HCT116 (cell line): Measurements from ENCODE around the gene PATL2. TPM values are rescaled to one million over a fixed set of nuclear protein-coding genes. Genes with fewer than 3 reads are reported as not detected.

Experiments used
- ATAC-seq: fragments of 200-7000 bp; cut with Tn5 transposase; 2 replicates; pipeline ENCODE4 v1.9.1; 2020; ENCODE audit warnings: mild to moderate bottlenecking, moderate library complexity
- BruUV-seq: library from RNA; stranded (reverse); fragments of 400-500 nt; replicated peaks from 2 replicates; lab custom pipeline; 2021; lab: Mats Ljungman, UMichigan
- CTCF ChIA-PET: fragments of 300-600 bp; sonication (Branson Sonifier 250); formaldehyde crosslinking; loops from one replicate; lab custom pipeline; 2021; ENCODE audit warnings: antibody characterized with exemption; lab: Charles Lee
- POLR2A ChIA-PET: fragments of 300-600, 350-600 bp; sonication (Branson Sonifier 250); formaldehyde crosslinking; loops from one replicate; lab custom pipeline; 2021; ENCODE audit warnings: antibody characterized with exemption; lab: Charles Lee
- RAD21 ChIA-PET, 2 experiments: fragments of 300-600 bp; sonication (Branson Sonifier 250); formaldehyde crosslinking; loops; one replicate each; lab custom pipeline; 2023; ENCODE audit warnings: low total read pairs in 2 of 2; ENCODE audit not compliant: uncharacterized antibody in 2 of 2, unreplicated experiment in 2 of 2, low non-redundant PET in 1 of 2; lab: Charles Lee
- DNase-seq: peaks from one replicate; pipeline ENCODE4 v3.0.0-alpha.2; 2010; ENCODE audit warnings: low read depth, low spot score
- H2AFZ ChIP-seq: fragments of 200-600 bp; shearing (Covaris generic), sonication (generic); 2 replicates; pipeline ENCODE4 v1.6.1; 2017; ENCODE audit warnings: low read depth, mixed run types, mixed read lengths, antibody characterized with exemption, low read length; ENCODE audit not compliant: poor library complexity, severe bottlenecking
- H3K27ac ChIP-seq: 2 replicates; pipeline ENCODE4 v1.5.1; 2012; ENCODE audit warnings: low read depth, low read length
- H3K27me3 ChIP-seq: fragments of 200-600 bp; sonication (generic); 2 replicates; pipeline ENCODE4 v1.6.1; 2016; ENCODE audit warnings: mixed run types, low read length, mixed read lengths; ENCODE audit not compliant: insufficient read depth
- H3K36me3 ChIP-seq, 2 experiments: fragments of 200-500 bp in 1 of 2; fragments of 200-600 bp in 1 of 2; sonication (Bioruptor generic) in 1 of 2; sonication (generic) in 1 of 2; 2 replicates each; pipeline versions ENCODE4 v1.5.1 to v1.6.1; 2014 to 2016; ENCODE audit warnings: low read length in 2 of 2, inconsistent platforms in 1 of 2, mixed read lengths in 1 of 2, mixed run types in 1 of 2; ENCODE audit not compliant: insufficient read depth in 2 of 2, control insufficient read depth in 1 of 2
- H3K4me1 ChIP-seq, 2 experiments: fragments of 200-600 bp in 1 of 2; sonication (generic) in 1 of 2; 2 replicates each; pipeline versions ENCODE4 v1.5.1 to v1.6.1; 2012 to 2017; ENCODE audit warnings: low read length in 2 of 2, inconsistent platforms in 1 of 2, mild to moderate bottlenecking in 1 of 2, mixed read lengths in 1 of 2, mixed run types in 1 of 2, moderate library complexity in 1 of 2; ENCODE audit not compliant: insufficient read depth in 2 of 2, control insufficient read depth in 1 of 2
- H3K4me2 ChIP-seq: fragments of 200-600 bp; sonication (generic); 2 replicates; pipeline ENCODE4 v1.6.1; 2017; ENCODE audit warnings: mixed run types, low read length, mixed read lengths
- H3K4me3 ChIP-seq, 2 experiments: fragments of 200-600 bp in 1 of 2; sonication (generic) in 1 of 2; replicated peaks in 1 of 2; 2 replicates each; pipeline ENCODE4 v1.5.1; 2011 to 2016; ENCODE audit warnings: low read length in 2 of 2, control low read depth in 1 of 2, low read depth in 1 of 2, mild to moderate bottlenecking in 1 of 2, mixed read lengths in 1 of 2, mixed run types in 1 of 2
- H3K79me2 ChIP-seq: fragments of 200-600 bp; sonication (generic); 2 replicates; pipeline ENCODE4 v1.6.1; 2017; ENCODE audit warnings: mild to moderate bottlenecking, mixed run types, low read length, moderate library complexity, mixed read lengths; ENCODE audit not compliant: insufficient read depth
- H3K9ac ChIP-seq: fragments of 200-600 bp; sonication (generic); 2 replicates; pipeline ENCODE4 v1.6.1; 2016; ENCODE audit warnings: low read length, mixed read lengths
- H3K9me2 ChIP-seq: fragments of 200-600 bp; sonication (generic), shearing (Covaris generic); 2 replicates; pipeline ENCODE4 v1.6.1; 2017; ENCODE audit warnings: mixed run types, mild to moderate bottlenecking, moderate library complexity; ENCODE audit not compliant: insufficient read depth
- H3K9me3 ChIP-seq, 2 experiments: fragments of 200-500 bp in 1 of 2; fragments of 200-600 bp in 1 of 2; sonication (Bioruptor generic) in 1 of 2; sonication (generic) in 1 of 2; 2 replicates each; pipeline ENCODE4 v1.6.1; 2014 to 2017; ENCODE audit warnings: low read length in 2 of 2, mixed read lengths in 2 of 2, inconsistent platforms in 1 of 2, low read depth in 1 of 2, mild to moderate bottlenecking in 1 of 2, mixed run types in 1 of 2, moderate library complexity in 1 of 2; ENCODE audit not compliant: control insufficient read depth in 1 of 2, insufficient read depth in 1 of 2
- H4K20me1 ChIP-seq: fragments of 200-600 bp; sonication (generic), shearing (Covaris generic); 2 replicates; pipeline ENCODE4 v1.6.1; 2017; ENCODE audit warnings: mixed run types, mild to moderate bottlenecking, moderate library complexity; ENCODE audit not compliant: insufficient read depth
- CBX3 ChIP-seq: IDR thresholded peaks from 2 replicates; pipeline ENCODE4 v1.6.1; 2012; ENCODE audit warnings: low read depth
- CEBPB ChIP-seq: IDR thresholded peaks from 2 replicates; pipeline ENCODE4 v1.6.1; 2012; ENCODE audit warnings: low read depth
- CTCF ChIP-seq, 3 experiments: fragments of 200-600 bp in 1 of 3; sonication (generic) in 1 of 3; IDR thresholded peaks in 2 of 3; conservative IDR thresholded peaks in 1 of 3; 2 replicates each; pipeline ENCODE4 v1.5.1; 2012 to 2017; ENCODE audit warnings: low read depth in 2 of 3, low read length in 2 of 3, antibody characterized with exemption in 1 of 3, borderline replicate concordance in 1 of 3, control low read depth in 1 of 3, mild to moderate bottlenecking in 1 of 3, mixed read lengths in 1 of 3, mixed run types in 1 of 3, moderate library complexity in 1 of 3; ENCODE audit not compliant: insufficient read depth in 1 of 3
- ELF1 ChIP-seq: IDR thresholded peaks from 2 replicates; pipeline ENCODE4 v1.6.1; 2012; ENCODE audit warnings: low read depth, borderline replicate concordance
- EZH2 ChIP-seq: fragments of 200-600 bp; sonication (generic); IDR thresholded peaks from 2 replicates; pipeline ENCODE4 v1.6.1; 2017; ENCODE audit warnings: antibody characterized with exemption, mixed run types
- FOSL1 ChIP-seq: IDR thresholded peaks from 2 replicates; pipeline ENCODE4 v1.6.1; 2012; ENCODE audit warnings: low read depth
- POLR2AphosphoS5 ChIP-seq: IDR thresholded peaks from 2 replicates; pipeline ENCODE4 v1.6.1; 2011; ENCODE audit warnings: mild to moderate bottlenecking, low read depth, low read length, moderate library complexity
- REST ChIP-seq: IDR thresholded peaks from 2 replicates; pipeline ENCODE4 v1.6.1; 2012; ENCODE audit warnings: low read depth
- SIN3A ChIP-seq: IDR thresholded peaks from 2 replicates; pipeline ENCODE4 v1.6.1; 2012; ENCODE audit warnings: low read depth
- SRF ChIP-seq: IDR thresholded peaks from 2 replicates; pipeline ENCODE4 v1.6.1; 2012; ENCODE audit warnings: low read depth
- YY1 ChIP-seq: IDR thresholded peaks from 2 replicates; pipeline ENCODE4 v1.6.1; 2011; ENCODE audit warnings: low read length, low read depth, moderate library complexity, mild to moderate bottlenecking; ENCODE audit not compliant: insufficient replicate concordance; ENCODE audit errors: extremely low read depth
- ZBTB33 ChIP-seq: IDR thresholded peaks from 2 replicates; pipeline ENCODE4 v1.6.1; 2011; ENCODE audit warnings: mild to moderate bottlenecking, low read length, moderate library complexity; ENCODE audit not compliant: insufficient replicate concordance; ENCODE audit errors: extremely low read depth
- ZFX ChIP-seq: fragments of 450-650 bp; IDR thresholded peaks from 2 replicates; pipeline ENCODE4 v1.6.1; 2017
- ZNF274 ChIP-seq: fragments of 200-500 bp; sonication (Bioruptor generic); IDR thresholded peaks from 2 replicates; pipeline ENCODE4 v1.6.1; 2014; ENCODE audit warnings: mild to moderate bottlenecking, low read depth, low read length, inconsistent platforms
- intact Hi-C: fragments of 100-400 bp; cut with micrococcal nuclease; formaldehyde crosslinking; loops from 2 replicates; pipeline ENCODE4 v1.10.0; 2022
- total RNA-seq: library from RNA; stranded (reverse); gene quantifications from one replicate; pipeline ENCODE4 v1.2.1, GENCODE V29; 2021; ENCODE audit not compliant: unreplicated experiment

The PATL2 gene
- total RNA-seq, 1 experiment from 2014 or later = 1.2 TPM

- ChIA-PET RAD21 (no interaction called here), CTCF (no interaction called here), POLR2A (no interaction called here)
- intact Hi-C loops = no loop called here
- DNase-seq = no peak
- Histone ChIP-seq H4K20me1 (no peaks in the 10 kb centered on the region; the same call in 1 of the 2 replicates), H3K27me3 (no peaks in the 10 kb centered on the region), H3K9ac (no peak overlapping the region), H2AFZ (no peak overlapping the region), H3K27ac (no peak overlapping the region), H3K4me2 (no peak overlapping the region), H3K79me2 (peaks cover 33% of the 10 kb centered on the region), H3K36me3 (peaks cover 14 to 31% of the 10 kb centered on the region in 2 experiments), H3K4me1 (no peaks in the 10 kb centered on the region), H3K9me2 (no peaks in the 10 kb centered on the region), H3K9me3 (no peaks in the 10 kb centered on the region), H3K4me3 (no peak overlapping the region)
- TF ChIP-seq ZFX = no peak
- no peak for TF ChIP-seq CTCF (IDR thresholded peaks at IDR 0.05 in 2 of 3, conservative IDR thresholded peaks at IDR 0.05 in 1 of 3; ENCODE audit: borderline replicate concordance in 1 of 3, insufficient read depth in 1 of 3, low read depth in 2 of 3, low read length in 2 of 3)
- no peak for TF ChIP-seq POLR2AphosphoS5
- no peak for TF ChIP-seq SRF
- no peak for TF ChIP-seq ZNF274
- TF ChIP-seq ELF1 = no peak
- TF ChIP-seq FOSL1 = no peak
- no peak for TF ChIP-seq SIN3A
- no peak for TF ChIP-seq YY1
- no peak for TF ChIP-seq REST
- TF ChIP-seq CEBPB = no peak
- no peak for TF ChIP-seq ZBTB33
- no peak for TF ChIP-seq EZH2
- TF ChIP-seq CBX3 = no peak
- BruUV-seq = no TSS peak
- no peak for ATAC-seq
These were observed 64.7 kb downstream of the PATL2 start for GRCh38 chr15:44646460-44646859.
